HAP-1 (cell line): ENCODE data around the gene LAMA5.

Source experiments
- DNase-seq, 2 experiments: peaks; one replicate each; pipeline ENCODE4 v3.0.0-alpha.2; 2016 to 2020; ENCODE audit warnings: low spot score in 2 of 2
- H3K27me3 ChIP-seq: fragments of 250-450 bp; sonication (Bioruptor Pico); 2 replicates; pipeline ENCODE4 v1.5.1; 2020; ENCODE audit warnings: low read depth, mild to moderate bottlenecking, moderate library complexity
- H3K36me3 ChIP-seq: fragments of 250-450 bp; sonication (Bioruptor Pico); replicated peaks from 2 replicates; pipeline ENCODE4 v1.5.1; 2020; ENCODE audit warnings: mild to moderate bottlenecking
- H3K4me1 ChIP-seq: fragments of 250-450 bp; sonication (Bioruptor Pico); 2 replicates; pipeline ENCODE4 v1.5.1; 2020; ENCODE audit warnings: mild to moderate bottlenecking
- H3K4me3 ChIP-seq: fragments of 250-450 bp; sonication (Bioruptor Pico); 2 replicates; pipeline ENCODE4 v1.5.1; 2020; ENCODE audit warnings: mild to moderate bottlenecking, moderate library complexity
- H3K9me3 ChIP-seq: fragments of 250-450 bp; sonication (Bioruptor Pico); 2 replicates; pipeline ENCODE4 v1.5.1; 2020; ENCODE audit warnings: mild to moderate bottlenecking, moderate library complexity
- in situ Hi-C: fragments of 300-500 bp; cut with MboI; formaldehyde crosslinking; loops from 3 replicates; pipeline ENCODE4 v1.14.3; 2020; ENCODE audit warnings: low sequenced_read_pairs, inconsistent platforms, mixed read lengths

The LAMA5 gene

DNA sequence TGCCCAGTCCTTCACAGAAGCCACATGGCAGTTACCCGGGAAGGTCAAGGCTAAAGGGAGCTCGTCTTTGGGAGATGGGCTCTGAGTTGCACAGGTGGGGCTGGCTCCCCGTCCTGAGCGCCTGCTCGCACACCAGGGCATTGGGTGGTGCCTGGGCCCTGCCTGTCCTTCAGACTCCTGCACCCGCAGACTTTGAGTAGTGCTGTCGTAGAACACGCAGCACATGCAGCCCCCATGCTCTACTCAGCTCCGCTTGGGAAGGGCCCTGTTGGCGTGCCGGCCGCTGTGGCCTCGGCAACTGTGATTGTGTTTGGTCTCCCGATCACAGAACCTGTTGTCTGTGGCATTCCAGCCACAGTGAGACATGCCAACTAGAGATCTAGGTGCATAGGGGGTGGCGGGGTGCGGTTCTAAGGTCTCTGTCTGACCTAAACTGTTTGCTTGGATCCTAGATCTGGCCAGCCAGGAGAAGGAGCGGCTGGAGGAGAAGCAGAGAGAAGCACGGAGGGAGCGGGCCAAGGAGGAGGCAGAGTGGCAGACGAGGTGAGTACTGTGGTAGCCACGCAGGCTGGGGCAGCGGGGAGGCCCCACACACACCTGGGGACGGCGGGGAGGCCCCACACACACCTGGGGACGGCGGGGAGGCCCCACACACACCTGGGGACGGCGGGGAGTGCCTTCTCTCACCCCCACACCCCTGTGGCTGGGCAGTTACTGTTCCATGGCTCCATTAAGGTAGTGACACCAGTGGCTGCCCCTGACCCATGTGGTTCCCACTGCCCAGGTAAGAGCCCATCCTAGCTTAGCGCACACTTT, 75.7 kb downstream of the LAMA5 start:
- no peak for DNase-seq
- H3K36me3 ChIP-seq = peaks cover 15% of the 10 kb centered on the region
- no peak overlapping the region for H3K4me3 ChIP-seq
- H3K4me1 ChIP-seq = no peaks in the 10 kb centered on the region
- in situ Hi-C loops = no loop called here
- no peaks in the 10 kb centered on the region for H3K9me3 ChIP-seq
- H3K27me3 ChIP-seq = no peaks in the 10 kb centered on the region

- Histone ChIP-seq H3K4me3 (no peak overlapping the region), H3K36me3 (peaks cover 10% of the 10 kb centered on the region), H3K27me3 (no peaks in the 10 kb centered on the region), H3K9me3 (no peaks in the 10 kb centered on the region), H3K4me1 (no peaks in the 10 kb centered on the region)
- DNase-seq = no peak
- in situ Hi-C loops = no loop called here
These were observed 77.2 kb downstream of the LAMA5 start for GRCh38 chr20:62289898-62290297.

DNA sequence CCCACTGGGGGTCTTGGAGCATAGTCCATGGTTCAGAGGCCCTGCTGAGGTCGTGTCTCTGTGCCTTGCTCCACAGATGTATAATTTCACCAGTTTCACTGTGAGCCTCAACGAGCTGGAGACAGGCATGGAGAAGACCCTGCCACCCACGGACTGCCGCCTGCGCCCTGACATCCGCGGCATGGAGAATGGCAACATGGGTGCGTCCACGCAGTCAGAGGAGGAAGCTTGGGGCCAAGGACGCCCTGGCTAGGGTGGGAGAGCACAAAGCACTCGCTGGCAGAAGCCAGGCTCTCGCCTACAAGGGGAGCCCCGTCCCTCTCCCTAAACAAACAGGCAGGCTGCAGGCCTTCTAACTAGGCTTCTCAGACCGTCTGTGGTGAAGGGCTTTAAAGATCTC, 78.0 kb downstream of the LAMA5 start:
- Histone ChIP-seq H3K9me3 (no peaks in the 10 kb centered on the region), H3K4me1 (no peaks in the 10 kb centered on the region), H3K27me3 (no peaks in the 10 kb centered on the region), H3K4me3 (no peak overlapping the region), H3K36me3 (peaks cover 13% of the 10 kb centered on the region)
- in situ Hi-C loops = no loop called here
- no peak for DNase-seq

GRCh38 chr20:62288535-62289105, 78.5 kb downstream of the LAMA5 start:
- DNase-seq = no peak
- in situ Hi-C loops = no loop called here
- no peak overlapping the region for H3K4me3 ChIP-seq
- no peaks in the 10 kb centered on the region for H3K9me3 ChIP-seq
- no peaks in the 10 kb centered on the region for H3K27me3 ChIP-seq
- H3K4me1 ChIP-seq = no peaks in the 10 kb centered on the region
- H3K36me3 ChIP-seq = peaks cover 13% of the 10 kb centered on the region

DNA sequence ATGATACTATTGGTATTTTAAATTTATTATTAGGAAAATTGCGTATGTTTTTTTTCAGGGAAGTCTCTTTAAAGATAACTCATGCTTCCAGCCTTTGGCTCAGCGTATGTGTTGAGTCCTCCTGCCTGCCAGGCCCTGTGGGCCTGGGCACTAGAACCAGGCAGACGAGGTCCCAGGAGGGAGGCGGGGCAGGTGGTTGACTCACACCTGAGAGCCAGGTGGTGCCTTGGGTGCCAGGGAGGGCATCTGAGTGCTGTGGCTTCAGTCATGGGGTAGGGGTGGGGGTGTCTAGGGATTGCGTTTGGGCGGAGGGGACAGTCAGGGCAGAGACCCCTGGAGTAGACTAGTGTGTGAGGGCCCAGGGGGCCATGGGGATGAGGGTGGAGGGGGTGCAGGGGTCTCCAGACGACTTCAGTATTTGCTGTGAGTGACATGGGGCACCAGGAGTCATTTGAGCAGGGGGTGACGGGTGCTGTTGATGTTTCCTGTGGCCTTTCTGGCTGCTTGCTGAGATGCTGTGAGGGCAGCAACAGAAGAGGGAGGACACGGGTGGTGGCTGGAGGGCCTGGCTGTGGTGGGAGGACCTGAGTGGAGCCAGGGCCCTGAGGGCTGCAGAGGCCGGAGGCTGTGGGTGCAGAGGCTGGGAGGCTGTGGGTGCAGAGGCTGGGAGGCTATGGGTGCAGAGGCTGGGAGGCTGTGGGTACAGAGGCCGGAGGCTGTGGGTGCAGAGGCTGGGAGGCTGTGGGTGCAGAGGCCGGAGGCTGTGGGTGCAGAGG, 79.2 kb downstream of the LAMA5 start:
- in situ Hi-C loops = no loop called here
- DNase-seq = no peak
- Histone ChIP-seq H3K9me3 (no peaks in the 10 kb centered on the region), H3K27me3 (no peaks in the 10 kb centered on the region), H3K4me1 (no peaks in the 10 kb centered on the region), H3K4me3 (no peak overlapping the region), H3K36me3 (peaks cover 13% of the 10 kb centered on the region)

DNA sequence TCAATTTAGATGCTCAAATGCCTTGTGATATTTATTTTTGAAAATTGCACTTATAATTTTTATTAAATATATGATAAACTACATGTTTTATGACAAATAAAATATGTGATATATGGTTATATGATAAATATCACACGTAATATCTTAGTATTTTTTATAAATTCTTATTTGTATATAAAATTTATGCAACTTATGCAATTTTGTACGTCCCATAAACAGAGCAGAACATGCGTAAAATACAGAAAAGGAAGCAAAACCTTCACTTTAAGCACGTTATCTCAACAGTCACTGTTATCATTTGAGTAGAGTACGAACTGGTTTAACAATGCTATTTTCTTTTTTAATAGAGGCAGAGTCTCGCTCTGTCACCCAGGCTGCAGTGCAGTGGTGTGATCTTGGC, 80.0 kb downstream of the LAMA5 start:
- Histone ChIP-seq H3K4me1 (no peaks in the 10 kb centered on the region), H3K9me3 (no peaks in the 10 kb centered on the region), H3K36me3 (peaks cover 11% of the 10 kb centered on the region), H3K27me3 (no peaks in the 10 kb centered on the region), H3K4me3 (no peak overlapping the region)
- in situ Hi-C loops = no loop called here
- no peak for DNase-seq

GRCh38 chr20:62286493-62287064, 80.5 kb downstream of the LAMA5 start:
- in situ Hi-C loops = no loop called here

DNA sequence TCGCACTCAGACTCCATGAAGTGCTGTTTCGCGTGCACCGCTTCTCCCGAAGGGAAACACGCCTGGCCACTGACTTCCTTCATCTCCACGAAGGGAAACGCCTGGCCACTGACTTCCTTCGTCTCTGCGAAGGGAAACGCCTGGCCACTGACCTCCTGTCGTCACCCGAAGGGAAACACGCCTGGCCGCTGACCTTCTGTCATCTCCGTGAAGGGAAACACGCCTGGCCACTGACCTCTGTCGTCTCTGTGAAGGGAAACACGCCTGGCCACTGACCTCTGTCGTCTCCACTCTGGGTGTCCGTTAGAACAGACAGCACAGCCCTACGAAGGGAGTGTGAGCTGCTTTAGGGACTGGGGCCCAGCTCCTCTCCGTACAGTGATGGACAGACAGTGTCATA, 81.4 kb downstream of the LAMA5 start:
- H3K4me3 ChIP-seq = no peak overlapping the region
- H3K27me3 ChIP-seq = no peaks in the 10 kb centered on the region
- in situ Hi-C loops = no loop called here
- DNase-seq = no peak
- no peaks in the 10 kb centered on the region for H3K9me3 ChIP-seq
- no peaks in the 10 kb centered on the region for H3K4me1 ChIP-seq
- H3K36me3 ChIP-seq = peaks cover 20% of the 10 kb centered on the region

More at GRCh38 chr20:62286493-62287064, 80.5 kb downstream of the LAMA5 start:
- no peak for DNase-seq
- Histone ChIP-seq H3K36me3 (peaks cover 11% of the 10 kb centered on the region), H3K27me3 (no peaks in the 10 kb centered on the region), H3K9me3 (no peaks in the 10 kb centered on the region), H3K4me3 (no peak overlapping the region), H3K4me1 (no peaks in the 10 kb centered on the region)

GRCh38 chr20:62285151-62285550, 82.0 kb downstream of the LAMA5 start:
- Histone ChIP-seq H3K4me3 (no peak overlapping the region), H3K36me3 (peaks cover 24% of the 10 kb centered on the region), H3K27me3 (no peaks in the 10 kb centered on the region), H3K9me3 (no peaks in the 10 kb centered on the region), H3K4me1 (no peaks in the 10 kb centered on the region)
- in situ Hi-C loops = no loop called here
- no peak for DNase-seq

DNA sequence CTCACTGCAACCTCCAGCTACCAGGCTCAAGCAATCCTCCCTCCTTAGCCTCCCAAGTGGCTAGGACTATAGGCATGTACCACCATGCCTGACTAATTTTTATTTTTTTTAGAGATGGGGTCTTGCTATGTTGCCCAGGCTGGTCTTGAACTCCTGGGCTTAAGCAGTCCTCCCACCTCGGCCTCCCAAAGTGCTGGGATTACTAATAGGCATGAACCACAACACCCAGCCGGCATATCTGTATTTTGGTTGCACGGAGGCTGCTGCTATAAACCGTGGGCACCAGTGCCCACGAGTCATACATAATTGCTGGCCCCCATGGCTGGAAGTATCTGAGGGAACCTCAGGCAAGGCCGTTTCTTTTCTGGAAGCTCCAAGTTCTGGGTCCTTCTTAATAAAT, 82.7 kb downstream of the LAMA5 start:
- DNase-seq = no peak
- H3K36me3 ChIP-seq = peaks cover 29% of the 10 kb centered on the region
- in situ Hi-C loops = no loop called here

GRCh38 chr20:62282877-62283503, 84.1 kb downstream of the LAMA5 start:
- Histone ChIP-seq H3K9me3 (no peaks in the 10 kb centered on the region), H3K36me3 (peaks cover 34% of the 10 kb centered on the region), H3K4me3 (no peak overlapping the region), H3K27me3 (no peaks in the 10 kb centered on the region), H3K4me1 (no peaks in the 10 kb centered on the region)
- in situ Hi-C loops = no loop called here
- no peak for DNase-seq

More for the DNA sequence above, 82.7 kb downstream of the LAMA5 start:
- H3K9me3 ChIP-seq = no peaks in the 10 kb centered on the region
- no peak overlapping the region for H3K4me3 ChIP-seq
- no peaks in the 10 kb centered on the region for H3K4me1 ChIP-seq
- no peaks in the 10 kb centered on the region for H3K27me3 ChIP-seq

- Histone ChIP-seq H3K9me3 (no peaks in the 10 kb centered on the region), H3K4me3 (no peak overlapping the region), H3K4me1 (no peaks in the 10 kb centered on the region), H3K36me3 (peaks cover 34% of the 10 kb centered on the region), H3K27me3 (no peaks in the 10 kb centered on the region)
- in situ Hi-C loops = no loop called here
- no peak for DNase-seq
These were observed 85.0 kb downstream of the LAMA5 start for GRCh38 chr20:62282103-62282502.

DNA sequence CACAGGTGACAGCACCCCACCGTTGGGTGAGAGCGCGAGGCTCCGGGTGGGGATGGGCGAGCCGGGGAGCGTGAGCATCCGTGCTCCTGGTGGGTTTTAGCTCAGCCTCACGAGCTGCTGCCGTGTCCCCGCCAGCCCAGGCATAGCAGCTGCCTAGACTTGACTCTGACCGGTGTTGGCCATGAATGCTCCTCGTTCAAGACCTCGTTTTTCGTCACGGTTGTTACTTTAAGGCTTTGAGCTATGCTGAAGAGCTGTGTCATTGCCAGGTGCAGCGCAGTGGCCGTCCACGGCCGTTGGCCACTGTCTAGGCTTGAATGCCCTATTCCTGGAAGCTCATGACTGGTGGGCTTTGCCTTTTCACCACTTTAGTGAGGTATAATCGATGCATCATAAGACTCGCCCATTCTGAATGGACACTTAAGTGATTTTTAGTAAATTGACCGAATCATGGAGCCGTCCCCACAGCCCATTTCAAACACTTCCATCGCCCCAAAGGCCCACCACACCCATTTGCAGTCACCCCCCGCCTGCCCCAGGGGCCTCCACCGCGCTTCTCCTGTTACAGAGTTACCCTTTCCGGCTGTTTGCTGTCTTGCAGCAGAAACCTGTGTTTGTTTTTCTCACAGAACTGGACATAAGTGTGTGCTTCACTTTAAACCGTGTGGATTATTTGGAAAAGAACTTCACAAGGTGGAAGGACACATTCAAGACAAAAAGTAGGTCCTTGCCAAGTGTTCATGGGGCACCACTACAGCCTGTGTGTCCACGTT, 85.8 kb downstream of the LAMA5 start:
- no peaks in the 10 kb centered on the region for H3K9me3 ChIP-seq
- no peaks in the 10 kb centered on the region for H3K27me3 ChIP-seq
- H3K4me1 ChIP-seq = no peaks in the 10 kb centered on the region
- no peak for DNase-seq
- peaks cover 34% of the 10 kb centered on the region for H3K36me3 ChIP-seq
- in situ Hi-C loops = no loop called here
- H3K4me3 ChIP-seq = no peak overlapping the region
